PC-3 (cell line): Measurements from ENCODE around the gene BPIFA3.

Source experiments
- CTCF ChIP-seq: fragments of 300-600 bp; sonication (generic); conservative IDR thresholded peaks from 2 replicates; pipeline ENCODE4 v1.5.1; 2017; ENCODE audit warnings: antibody characterized with exemption, low read depth, mild to moderate bottlenecking, low read length
- EZH2 ChIP-seq: fragments of 300-600 bp; sonication (generic); IDR thresholded peaks from one replicate; pipeline ENCODE4 v1.6.1; 2017; ENCODE audit warnings: antibody characterized with exemption, mild to moderate bottlenecking, low read length; ENCODE audit not compliant: unreplicated experiment
- EZH2phosphoT487 ChIP-seq: fragments of 300-600 bp; sonication (generic); IDR thresholded peaks from 2 replicates; pipeline ENCODE4 v1.6.1; 2018; ENCODE audit warnings: mild to moderate bottlenecking, antibody characterized with exemption, low read length, borderline replicate concordance

DNA sequence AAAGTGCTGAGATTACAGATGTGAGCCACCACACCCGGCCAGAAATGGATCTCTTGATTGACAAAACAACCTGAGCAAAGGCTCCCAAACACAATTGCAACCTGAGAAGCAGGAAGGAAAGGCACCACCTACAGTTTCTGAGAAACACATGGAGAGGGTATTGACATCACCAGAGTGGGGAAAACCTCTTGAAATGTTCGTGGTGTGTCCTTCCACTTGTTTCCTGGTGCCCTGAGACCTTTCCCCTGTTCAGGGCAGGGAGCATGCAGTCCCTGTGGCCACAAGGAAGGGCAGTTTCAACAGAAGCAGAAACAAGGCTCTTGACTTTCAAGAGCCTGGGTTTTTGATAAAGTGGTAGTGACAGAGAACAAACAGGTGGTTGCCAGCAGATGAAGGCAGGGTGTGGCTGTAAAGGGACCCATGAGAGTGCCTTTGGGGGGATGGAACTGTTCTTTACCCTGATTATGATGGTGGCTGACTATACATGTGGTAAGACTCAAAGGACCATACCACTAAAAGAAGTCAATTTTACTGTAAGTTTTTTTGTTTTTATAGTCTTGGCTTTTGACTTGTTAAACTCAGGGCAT, 15.4 kb downstream of the BPIFA3 start:
- TF ChIP-seq EZH2phosphoT487 (no peak), CTCF (no peak), EZH2 (no peak)
